MM.1S (cell line): ENCODE results near the gene PPP1R7.

ENCODE experiments used
- DNase-seq: peaks from one replicate; pipeline ENCODE4 v3.0.0-alpha.2; 2015
- H2AFZ ChIP-seq: fragments of 300-600 bp; sonication (generic); 2 replicates; pipeline ENCODE4 v1.6.0; 2016; ENCODE audit warnings: antibody characterized with exemption, low read length
- H3F3A ChIP-seq: fragments of 300-600 bp; sonication (generic); 2 replicates; pipeline ENCODE4 v1.6.1; 2016; ENCODE audit warnings: mild to moderate bottlenecking, antibody characterized with exemption, low read length, moderate library complexity, mixed read lengths; ENCODE audit not compliant: insufficient read depth
- H3K27ac ChIP-seq: fragments of 300-600 bp; sonication (generic); 2 replicates; pipeline ENCODE4 v1.5.1; 2016; ENCODE audit warnings: mild to moderate bottlenecking, low read length
- H3K27me3 ChIP-seq: fragments of 300-600 bp; sonication (generic); replicated peaks from 2 replicates; pipeline ENCODE4 v1.6.0; 2016; ENCODE audit warnings: low read length; ENCODE audit not compliant: insufficient read depth
- H3K36me3 ChIP-seq: fragments of 300-600 bp; sonication (generic); replicated peaks from 2 replicates; pipeline ENCODE4 v1.6.1; 2016; ENCODE audit warnings: mild to moderate bottlenecking, low read length, mixed read lengths; ENCODE audit not compliant: insufficient read depth
- H3K4me1 ChIP-seq: fragments of 300-600 bp; sonication (generic); 2 replicates; pipeline ENCODE4 v1.6.1; 2016; ENCODE audit warnings: low read length, mixed read lengths
- H3K4me2 ChIP-seq: fragments of 300-600 bp; sonication (generic); 2 replicates; pipeline ENCODE4 v1.6.0; 2016; ENCODE audit warnings: low read depth, low read length
- H3K4me3 ChIP-seq: fragments of 300-600 bp; sonication (generic); 2 replicates; pipeline ENCODE4 v1.5.1; 2016; ENCODE audit warnings: low read length, mixed read lengths
- H3K79me2 ChIP-seq: fragments of 300-600 bp; sonication (generic); 2 replicates; pipeline ENCODE4 v1.6.1; 2016; ENCODE audit warnings: mixed run types, low read length, mixed read lengths
- H3K9ac ChIP-seq: fragments of 300-600 bp; sonication (generic); 2 replicates; pipeline ENCODE4 v1.6.1; 2016; ENCODE audit warnings: low read length, mixed read lengths
- H3K9me2 ChIP-seq: fragments of 300-600 bp; sonication (generic); replicated peaks from 2 replicates; pipeline ENCODE4 v1.6.1; 2016; ENCODE audit warnings: mild to moderate bottlenecking, low read length, mixed read lengths; ENCODE audit not compliant: insufficient read depth
- H3K9me3 ChIP-seq: fragments of 300-600 bp; sonication (generic); replicated peaks from 2 replicates; pipeline ENCODE4 v1.6.1; 2016; ENCODE audit warnings: mild to moderate bottlenecking, low read length, mixed read lengths; ENCODE audit not compliant: insufficient read depth
- H4K20me1 ChIP-seq: fragments of 300-600 bp; sonication (generic); 2 replicates; pipeline ENCODE4 v1.6.1; 2016; ENCODE audit warnings: mild to moderate bottlenecking, low read length, moderate library complexity, mixed read lengths; ENCODE audit not compliant: insufficient read depth
- EZH2 ChIP-seq: fragments of 300-600 bp; sonication (generic); optimal IDR thresholded peaks from 2 replicates; pipeline ENCODE3; 2017; ENCODE audit warnings: low read depth, mild to moderate bottlenecking, antibody characterized with exemption, low read length, mixed read lengths
- EZH2phosphoT487 ChIP-seq: fragments of 300-600 bp; sonication (generic); IDR thresholded peaks from 2 replicates; pipeline ENCODE4 v1.6.1; 2018; ENCODE audit warnings: antibody characterized with exemption, low read length
- TF ChIP-seq, protein P1 (sequence below): fragments of 300-600 bp; sonication (generic); IDR thresholded peaks from 2 replicates; pipeline ENCODE4 v1.5.1; 2016; ENCODE audit warnings: antibody characterized with exemption, low read length, mixed read lengths

The PPP1R7 gene

DNA sequence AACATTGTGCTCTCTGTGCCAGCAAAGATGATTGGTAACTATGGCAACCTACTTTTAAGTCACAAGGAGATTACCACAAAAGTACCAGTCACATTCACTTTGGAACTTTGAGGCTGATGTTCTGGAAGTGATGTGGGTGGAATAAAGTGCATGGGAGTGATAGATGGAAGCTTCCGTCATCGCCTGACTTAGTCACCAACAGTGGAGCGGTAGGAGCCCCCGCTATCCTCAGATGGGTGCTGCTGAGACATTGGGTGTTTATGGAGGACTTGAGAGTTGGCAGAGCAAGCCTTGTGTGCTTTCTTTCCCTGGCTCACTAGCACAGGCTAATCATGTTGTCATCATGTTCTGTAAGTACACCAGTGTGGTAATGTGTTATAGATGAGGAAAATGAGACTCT, 4.6 kb downstream of the PPP1R7 start:
- no peak for DNase-seq
- Histone ChIP-seq H3K79me2 (peaks cover 33% of the 10 kb centered on the region), H2AFZ (no peak overlapping the region), H3F3A (no peaks in the 10 kb centered on the region), H3K9me2 (no peaks in the 10 kb centered on the region), H3K4me1 (peaks cover 8% of the 10 kb centered on the region), H3K4me3 (no peak overlapping the region), H3K36me3 (no peaks in the 10 kb centered on the region), H3K4me2 (no peak overlapping the region), H3K9me3 (no peaks in the 10 kb centered on the region), H3K27ac (no peak overlapping the region), H3K9ac (no peak overlapping the region), H3K27me3 (no peaks in the 10 kb centered on the region), H4K20me1 (no peaks in the 10 kb centered on the region)
- TF ChIP-seq, protein P1, sequence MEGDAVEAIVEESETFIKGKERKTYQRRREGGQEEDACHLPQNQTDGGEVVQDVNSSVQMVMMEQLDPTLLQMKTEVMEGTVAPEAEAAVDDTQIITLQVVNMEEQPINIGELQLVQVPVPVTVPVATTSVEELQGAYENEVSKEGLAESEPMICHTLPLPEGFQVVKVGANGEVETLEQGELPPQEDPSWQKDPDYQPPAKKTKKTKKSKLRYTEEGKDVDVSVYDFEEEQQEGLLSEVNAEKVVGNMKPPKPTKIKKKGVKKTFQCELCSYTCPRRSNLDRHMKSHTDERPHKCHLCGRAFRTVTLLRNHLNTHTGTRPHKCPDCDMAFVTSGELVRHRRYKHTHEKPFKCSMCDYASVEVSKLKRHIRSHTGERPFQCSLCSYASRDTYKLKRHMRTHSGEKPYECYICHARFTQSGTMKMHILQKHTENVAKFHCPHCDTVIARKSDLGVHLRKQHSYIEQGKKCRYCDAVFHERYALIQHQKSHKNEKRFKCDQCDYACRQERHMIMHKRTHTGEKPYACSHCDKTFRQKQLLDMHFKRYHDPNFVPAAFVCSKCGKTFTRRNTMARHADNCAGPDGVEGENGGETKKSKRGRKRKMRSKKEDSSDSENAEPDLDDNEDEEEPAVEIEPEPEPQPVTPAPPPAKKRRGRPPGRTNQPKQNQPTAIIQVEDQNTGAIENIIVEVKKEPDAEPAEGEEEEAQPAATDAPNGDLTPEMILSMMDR = no peak
- no peak for TF ChIP-seq EZH2phosphoT487
- no peak for TF ChIP-seq EZH2

DNA sequence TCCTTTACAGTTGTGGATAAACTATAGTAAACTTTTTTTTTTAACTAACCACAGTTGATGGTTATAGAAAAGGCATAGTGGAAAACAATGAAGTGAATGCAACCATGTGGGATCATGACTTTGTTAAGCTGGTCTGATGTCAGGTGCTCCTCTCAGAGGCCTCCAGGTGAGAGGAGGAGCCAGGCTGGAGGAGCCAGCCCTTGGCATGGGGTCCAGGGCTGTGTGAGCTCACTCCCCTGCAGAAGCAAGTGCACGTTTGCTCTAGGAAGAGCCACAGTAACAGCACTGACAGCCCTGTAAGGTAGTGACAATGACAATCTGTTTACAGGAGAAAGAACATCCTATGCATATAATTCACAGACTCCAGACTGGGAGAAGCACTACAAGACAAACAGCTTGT, 5.7 kb downstream of the PPP1R7 start:
- Histone ChIP-seq H3K27ac (no peak overlapping the region), H3K36me3 (no peaks in the 10 kb centered on the region), H3K27me3 (no peaks in the 10 kb centered on the region), H3K4me2 (no peak overlapping the region), H3K9me2 (no peaks in the 10 kb centered on the region), H3K9me3 (no peaks in the 10 kb centered on the region), H3K4me3 (no peak overlapping the region), H3K9ac (no peak overlapping the region), H2AFZ (no peak overlapping the region), H3F3A (no peaks in the 10 kb centered on the region), H3K79me2 (peaks cover 27% of the 10 kb centered on the region), H3K4me1 (peaks cover 7% of the 10 kb centered on the region), H4K20me1 (no peaks in the 10 kb centered on the region)
- no peak for DNase-seq
- TF ChIP-seq EZH2phosphoT487 = no peak
- TF ChIP-seq EZH2 = no peak
- TF ChIP-seq, protein P1 = no peak

DNA sequence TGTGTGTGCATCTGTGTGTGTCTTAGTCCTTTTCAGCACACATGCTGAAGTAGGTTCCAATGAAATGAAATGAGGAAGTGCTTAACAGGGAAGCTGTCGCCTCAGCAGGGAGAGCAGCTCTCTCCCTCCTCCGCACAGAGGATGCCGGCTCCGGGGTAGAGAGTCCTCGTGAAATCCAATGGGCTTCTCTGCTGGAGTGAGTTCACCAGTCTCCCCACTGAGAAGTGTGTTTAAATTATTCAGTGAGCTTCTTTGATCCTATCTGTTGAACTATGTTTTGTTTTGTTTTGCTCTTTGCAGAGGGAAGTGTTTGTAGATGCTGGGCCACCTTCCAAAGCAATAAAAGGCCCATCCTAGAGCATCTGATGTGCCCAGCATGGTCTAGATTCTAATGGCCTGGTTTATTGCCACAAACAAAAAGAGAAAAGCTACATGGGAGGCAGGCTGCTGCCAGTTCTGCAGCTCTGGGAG, 6.7 kb downstream of the PPP1R7 start:
- no peaks in the 10 kb centered on the region for H3K27me3 ChIP-seq
- no peaks in the 10 kb centered on the region for H3K9me3 ChIP-seq
- H3K4me1 ChIP-seq = no peaks in the 10 kb centered on the region
- H3K4me3 ChIP-seq = no peak overlapping the region
- no peak overlapping the region for H3K4me2 ChIP-seq
- no peaks in the 10 kb centered on the region for H3F3A ChIP-seq
- no peak overlapping the region for H3K9ac ChIP-seq
- H3K27ac ChIP-seq = no peak overlapping the region
- no peaks in the 10 kb centered on the region for H3K36me3 ChIP-seq
- TF ChIP-seq EZH2phosphoT487 = no peak
- TF ChIP-seq, protein P1 = no peak
- no peak for TF ChIP-seq EZH2
- H2AFZ ChIP-seq = no peak overlapping the region
- H3K9me2 ChIP-seq = no peaks in the 10 kb centered on the region
- no peaks in the 10 kb centered on the region for H4K20me1 ChIP-seq
- peaks cover 16% of the 10 kb centered on the region for H3K79me2 ChIP-seq
- no peak for DNase-seq
